ENCODE data around the gene ARHGAP6.
"Not testable (repeated sequence)": the region's sequence is repeated elsewhere in the genome, so short reads cannot be mapped to it uniquely, and the experiment has no call there.

ARHGAP6 gene

GRCh38 chrX:11589641-11590040, 76.1 kb downstream of the ARHGAP6 start:
- TF ChIP-seq, protein P1, sequence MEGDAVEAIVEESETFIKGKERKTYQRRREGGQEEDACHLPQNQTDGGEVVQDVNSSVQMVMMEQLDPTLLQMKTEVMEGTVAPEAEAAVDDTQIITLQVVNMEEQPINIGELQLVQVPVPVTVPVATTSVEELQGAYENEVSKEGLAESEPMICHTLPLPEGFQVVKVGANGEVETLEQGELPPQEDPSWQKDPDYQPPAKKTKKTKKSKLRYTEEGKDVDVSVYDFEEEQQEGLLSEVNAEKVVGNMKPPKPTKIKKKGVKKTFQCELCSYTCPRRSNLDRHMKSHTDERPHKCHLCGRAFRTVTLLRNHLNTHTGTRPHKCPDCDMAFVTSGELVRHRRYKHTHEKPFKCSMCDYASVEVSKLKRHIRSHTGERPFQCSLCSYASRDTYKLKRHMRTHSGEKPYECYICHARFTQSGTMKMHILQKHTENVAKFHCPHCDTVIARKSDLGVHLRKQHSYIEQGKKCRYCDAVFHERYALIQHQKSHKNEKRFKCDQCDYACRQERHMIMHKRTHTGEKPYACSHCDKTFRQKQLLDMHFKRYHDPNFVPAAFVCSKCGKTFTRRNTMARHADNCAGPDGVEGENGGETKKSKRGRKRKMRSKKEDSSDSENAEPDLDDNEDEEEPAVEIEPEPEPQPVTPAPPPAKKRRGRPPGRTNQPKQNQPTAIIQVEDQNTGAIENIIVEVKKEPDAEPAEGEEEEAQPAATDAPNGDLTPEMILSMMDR (IDR thresholded peaks at IDR 0.05; ENCODE audit: low read depth, low read length) = no peak
- H3K4me3 ChIP-seq (ENCODE audit: low read depth, low read length) = no peak overlapping the region

DNA sequence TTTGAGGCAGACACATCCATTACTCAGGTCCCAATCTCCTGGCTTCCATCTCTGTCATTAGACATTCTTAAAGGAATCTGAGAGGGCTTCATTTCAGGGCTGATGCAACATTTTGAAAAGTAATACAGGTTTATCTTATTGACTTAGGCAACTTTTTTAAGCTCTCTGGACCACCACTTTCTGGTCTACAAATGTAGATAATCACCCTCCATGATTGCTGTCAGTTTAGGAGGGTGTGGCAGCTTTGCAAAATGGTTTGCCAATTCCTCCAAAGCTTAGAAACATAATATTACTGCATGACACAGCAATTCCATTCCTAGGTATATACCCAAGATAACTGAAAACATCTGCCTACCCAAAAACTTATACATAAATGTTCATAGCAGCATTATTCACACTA, 77.6 kb downstream of the ARHGAP6 start:
- no peak overlapping the region for H3K4me3 ChIP-seq (ENCODE audit: low read depth, low read length)
- TF ChIP-seq, protein P1 (IDR thresholded peaks at IDR 0.05; ENCODE audit: low read depth, low read length) = no peak

DNA sequence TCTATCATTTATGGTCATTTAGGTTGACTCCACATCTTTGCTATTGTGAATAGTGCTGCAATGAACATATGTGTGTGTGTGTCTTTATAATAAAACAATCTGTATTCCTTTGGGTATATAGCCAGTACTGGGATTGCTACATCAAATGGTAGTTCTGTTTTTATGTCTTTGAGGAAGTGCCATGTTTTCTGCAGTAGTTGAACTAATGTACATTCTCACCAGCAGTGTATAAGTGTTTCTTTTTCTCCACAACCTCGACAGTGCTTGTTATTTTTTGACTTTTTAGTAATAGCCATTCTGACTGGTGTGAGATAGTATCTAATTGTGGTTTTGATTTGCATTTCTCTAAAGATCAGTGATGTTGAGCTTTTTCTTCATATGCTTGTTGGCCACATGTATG, 80.5 kb downstream of the ARHGAP6 start:
- H3K4me3 ChIP-seq (ENCODE audit: low read depth, low read length) = no peak overlapping the region
- TF ChIP-seq, protein P1 (IDR thresholded peaks at IDR 0.05; ENCODE audit: low read depth, low read length) = no peak

GRCh38 chrX:11580789-11581188, 84.9 kb downstream of the ARHGAP6 start:
- no peak overlapping the region for H3K4me3 ChIP-seq (ENCODE audit: low read depth, low read length)
- TF ChIP-seq, protein P1 (IDR thresholded peaks at IDR 0.05; ENCODE audit: low read depth, low read length) = no peak

DNA sequence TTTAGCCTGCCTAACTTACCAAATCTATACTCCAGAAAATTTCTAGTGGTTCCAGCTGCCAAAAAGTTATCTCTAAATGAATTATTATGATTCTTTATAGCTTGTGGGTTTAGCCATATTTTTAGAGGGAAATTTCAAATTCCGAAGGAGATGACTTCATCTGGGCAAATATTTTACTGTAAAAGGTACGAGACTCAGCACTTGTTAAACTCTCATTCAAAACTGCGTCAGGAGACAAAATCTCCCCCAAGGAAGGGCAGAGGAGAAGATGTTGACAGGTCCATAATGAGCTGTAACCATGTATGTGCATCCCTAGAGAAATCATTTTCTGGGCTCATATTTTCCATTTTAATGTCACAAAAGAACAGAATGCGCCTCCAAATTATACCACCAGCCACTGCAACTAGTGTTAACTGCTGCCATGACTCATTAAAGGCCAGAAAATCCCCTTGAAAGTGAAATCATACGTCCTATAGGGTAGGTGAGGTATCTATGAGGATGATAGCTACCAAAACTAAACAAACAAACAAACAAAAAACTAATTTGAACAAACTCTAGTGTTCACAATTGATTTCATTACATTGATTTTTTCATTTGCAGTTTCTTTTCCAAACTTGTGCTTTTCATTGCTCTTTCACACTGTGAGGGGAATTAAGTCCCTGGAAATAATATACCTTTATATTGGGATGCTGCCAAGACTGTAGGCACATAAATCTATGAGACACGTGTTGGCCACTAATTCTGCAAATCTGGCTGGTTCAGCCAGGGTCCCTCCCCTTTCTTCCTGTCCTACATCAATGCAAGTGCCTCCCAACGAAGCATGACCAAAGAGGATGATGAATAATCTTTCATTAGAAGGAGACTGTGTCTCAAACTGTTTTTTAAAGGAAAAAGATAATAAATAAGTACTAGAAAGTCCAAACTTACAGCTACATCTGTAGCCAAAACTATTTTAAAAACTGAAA, 85.8 kb downstream of the ARHGAP6 start:
- H3K4me3 ChIP-seq (ENCODE audit: low read depth, low read length) = no peak overlapping the region

DNA sequence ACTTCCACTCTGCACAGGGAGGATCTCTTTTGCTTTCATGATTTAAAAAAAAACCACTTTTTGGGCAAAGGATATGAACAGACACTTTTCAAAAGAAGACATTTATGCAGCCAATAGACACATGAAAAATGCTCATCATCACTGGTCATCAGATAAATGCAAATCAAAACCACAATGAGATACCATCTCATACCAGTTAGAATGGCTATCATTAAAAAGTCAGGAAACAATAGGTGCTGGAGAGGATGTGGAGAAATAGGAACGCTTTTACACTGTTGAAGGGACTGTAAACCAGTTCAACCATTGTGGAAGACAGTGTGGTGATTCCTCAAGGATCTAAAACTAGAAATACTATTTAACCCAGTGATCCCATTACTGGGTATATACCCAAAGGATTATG, 87.4 kb downstream of the ARHGAP6 start:
- not testable (repeated sequence) for H3K4me3 ChIP-seq (ENCODE audit: low read depth, low read length)

More for the DNA sequence above, 85.8 kb downstream of the ARHGAP6 start:
- TF ChIP-seq, protein P1 (IDR thresholded peaks at IDR 0.05; ENCODE audit: low read depth, low read length) = no peak

GRCh38 chrX:11577603-11578002, 88.1 kb downstream of the ARHGAP6 start:
- TF ChIP-seq, protein P1 (IDR thresholded peaks at IDR 0.05; ENCODE audit: low read depth, low read length) = no peak
- H3K4me3 ChIP-seq (ENCODE audit: low read depth, low read length) = no peak overlapping the region
